HepG2 (cell line): ENCODE measurements around the gene DYNC2LI1. TPM values are rescaled to one million over a fixed set of nuclear protein-coding genes. Genes with fewer than 3 reads are reported as not detected.
A peak's percentile ranks its signal among the peaks of the same experiment; 100 is the strongest.

Experiments used
- CEBPZ ChIP-seq: IDR thresholded peaks from 2 replicates; pipeline ENCODE4 v1.6.1; 2012; ENCODE audit warnings: low read length, improper control_type of control experiment
- HIVEP1 ChIP-seq: sonication (generic); formaldehyde crosslinking; IDR thresholded peaks from 2 replicates; pipeline ENCODE4 v1.4.0; 2020; ENCODE audit warnings: mild to moderate bottlenecking, missing genetic modification reagents
- JDP2 ChIP-seq: sonication (generic); formaldehyde crosslinking; IDR thresholded peaks from 2 replicates; pipeline ENCODE4 v1.8.1; 2022; ENCODE audit warnings: missing genetic modification reagents, borderline replicate concordance
- KIAA2018 ChIP-seq: sonication (generic); formaldehyde crosslinking; IDR thresholded peaks from 2 replicates; pipeline ENCODE4 v1.5.0; 2020; ENCODE audit warnings: mild to moderate bottlenecking, missing genetic modification reagents, borderline replicate concordance
- ZBTB26 ChIP-seq: IDR thresholded peaks from 2 replicates; pipeline ENCODE4 v1.6.1; 2016; ENCODE audit warnings: missing compliant biosample characterization, missing genetic modification reagents, borderline replicate concordance
- ZBTB34 ChIP-seq: sonication (generic); formaldehyde crosslinking; IDR thresholded peaks from 2 replicates; pipeline ENCODE4 v1.8.0; 2022; ENCODE audit warnings: mild to moderate bottlenecking, missing genetic modification reagents
- ZNF556 ChIP-seq: sonication (generic); formaldehyde crosslinking; IDR thresholded peaks from 2 replicates; pipeline ENCODE4 v1.4.0; 2020; ENCODE audit warnings: mild to moderate bottlenecking, missing genetic modification reagents, borderline replicate concordance
- ZNF567 ChIP-seq: sonication (generic); formaldehyde crosslinking; IDR thresholded peaks from 2 replicates; pipeline ENCODE4 v1.8.1; 2023; ENCODE audit warnings: mild to moderate bottlenecking, missing genetic modification reagents, borderline replicate concordance
- ZNF709 ChIP-seq: sonication (generic); formaldehyde crosslinking; IDR thresholded peaks from 2 replicates; pipeline ENCODE4 v1.5.0; 2020; ENCODE audit warnings: mild to moderate bottlenecking, missing genetic modification reagents
- ZNF773 ChIP-seq: sonication (generic); formaldehyde crosslinking; IDR thresholded peaks from 2 replicates; pipeline ENCODE4 v1.4.0; 2020; ENCODE audit warnings: missing genetic modification reagents, borderline replicate concordance
- polyA plus RNA-seq, 8 experiments: library from polyadenylated mRNA; depleted of rRNA in 3 of 8; stranded (reverse) in 7 of 8; unstranded in 1 of 8; fragments of >200 nt; fragmentation: Illumina TruSeq in 4 of 8; extraction: Trizol in 4 of 8; gene quantifications; 2 replicates each; pipeline versions ENCODE4 v1.2.1 to v1.2.3, GENCODE V29; 2011 to 2016; ENCODE audit warnings: low read depth in 4 of 8, missing spikeins in 1 of 8, mixed read lengths in 1 of 8; ENCODE audit not compliant: insufficient read depth in 1 of 8
- total RNA-seq, 5 experiments: library from RNA; depleted of rRNA; stranded (reverse); fragments of >200 nt; fragmentation: Illumina TruSeq; extraction: Trizol; gene quantifications; 2 replicates each; pipeline ENCODE4 v1.2.3, GENCODE V29; 2016; ENCODE audit warnings: low read depth in 1 of 5
- TF ChIP-seq, protein P1 (sequence below): fragments of 450-650 bp; IDR thresholded peaks from 2 replicates; pipeline ENCODE4 v1.6.1; 2016

The DYNC2LI1 gene
- total and polyA plus RNA-seq, 2 of the 13 experiments (the other 11 are each of a cell fraction or from before 2014, with no cell fraction given), result 16.9 to 23.2 TPM

GRCh38 chr2:43838560-43839267 is 64.9 kb downstream of the DYNC2LI1 start, which contains the start of the genes ABCG5 and ABCG8 (continued):
- TF ChIP-seq ZBTB34 (CRISPR knock-in tag) (no peak), HIVEP1 (CRISPR knock-in tag) (peak; percentile 85), ZNF556 (peak; percentile 83; the same call in 1 of the 2 replicates), ZNF567 (0 out of 2 replicates have a peak, but pooled peaks have one; percentile 19), JDP2 (CRISPR knock-in tag) (no peak), CEBPZ (no peak), KIAA2018 (no peak), ZNF773 (CRISPR knock-in tag) (peak; percentile 77; the same call in 1 of the 2 replicates), ZNF709 (CRISPR knock-in tag) (peak; percentile 83), ZBTB26 (CRISPR knock-in tag) (no peak)
- TF ChIP-seq, protein P1, sequence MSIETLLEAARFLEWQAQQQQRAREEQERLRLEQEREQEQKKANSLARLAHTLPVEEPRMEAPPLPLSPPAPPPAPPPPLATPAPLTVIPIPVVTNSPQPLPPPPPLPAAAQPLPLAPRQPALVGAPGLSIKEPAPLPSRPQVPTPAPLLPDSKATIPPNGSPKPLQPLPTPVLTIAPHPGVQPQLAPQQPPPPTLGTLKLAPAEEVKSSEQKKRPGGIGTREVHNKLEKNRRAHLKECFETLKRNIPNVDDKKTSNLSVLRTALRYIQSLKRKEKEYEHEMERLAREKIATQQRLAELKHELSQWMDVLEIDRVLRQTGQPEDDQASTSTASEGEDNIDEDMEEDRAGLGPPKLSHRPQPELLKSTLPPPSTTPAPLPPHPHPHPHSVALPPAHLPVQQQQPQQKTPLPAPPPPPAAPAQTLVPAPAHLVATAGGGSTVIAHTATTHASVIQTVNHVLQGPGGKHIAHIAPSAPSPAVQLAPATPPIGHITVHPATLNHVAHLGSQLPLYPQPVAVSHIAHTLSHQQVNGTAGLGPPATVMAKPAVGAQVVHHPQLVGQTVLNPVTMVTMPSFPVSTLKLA, result no peak
